ENCODE results near the gene ANO10.

GRCh38 chr3:43521941-43522340 is 99.9 kb downstream of the ANO10 start:
- TF ChIP-seq POLR2A (IDR thresholded peaks at IDR 0.05) (no peak), CTCF (IDR thresholded peaks at IDR 0.05) (no peak), POLR2AphosphoS5 (IDR thresholded peaks at IDR 0.05) (no peak)
